Neural cell (in vitro differentiated cells): ENCODE data around the gene COL5A1.

Experiments
- EP300 ChIP-seq: fragments of 450-650 bp; conservative IDR thresholded peaks from 2 replicates; pipeline ENCODE4 v1.6.1; 2014; ENCODE audit warnings: antibody characterized with exemption, mild to moderate bottlenecking, moderate library complexity; ENCODE audit not compliant: poor library complexity, severe bottlenecking
- EZH2 ChIP-seq: fragments of 200-600, 300-800 bp; shearing (Covaris generic), sonication (generic); IDR thresholded peaks from 2 replicates; pipeline ENCODE4 v1.6.1; 2014; ENCODE audit warnings: antibody characterized with exemption, low read length, borderline replicate concordance, mild to moderate bottlenecking; ENCODE audit not compliant: insufficient read depth, poor library complexity, severe bottlenecking
- MXI1 ChIP-seq: fragments of 450-650 bp; conservative IDR thresholded peaks from 2 replicates; pipeline ENCODE4 v1.6.1; 2014; ENCODE audit warnings: antibody characterized with exemption, mild to moderate bottlenecking; ENCODE audit not compliant: poor library complexity, severe bottlenecking
- POLR2AphosphoS5 ChIP-seq: IDR thresholded peaks from 2 replicates; pipeline ENCODE4 v1.6.1; 2012
- RAD21 ChIP-seq: fragments of 450-650 bp; conservative IDR thresholded peaks from 2 replicates; pipeline ENCODE4 v1.6.1; 2014; ENCODE audit warnings: antibody characterized with exemption, mild to moderate bottlenecking, moderate library complexity
- SMC3 ChIP-seq: fragments of 450-650 bp; conservative IDR thresholded peaks from 2 replicates; pipeline ENCODE4 v1.6.1; 2014; ENCODE audit warnings: antibody characterized with exemption, mild to moderate bottlenecking, moderate library complexity; ENCODE audit not compliant: poor library complexity
- TAF1 ChIP-seq: IDR thresholded peaks from 2 replicates; pipeline ENCODE4 v1.6.1; 2012; ENCODE audit warnings: low read depth
- TF ChIP-seq, protein P1 (sequence below): fragments of 450-650 bp; IDR thresholded peaks from 2 replicates; pipeline ENCODE4 v1.5.1; 2014; ENCODE audit warnings: antibody characterized with exemption, mild to moderate bottlenecking, moderate library complexity; ENCODE audit not compliant: poor library complexity, severe bottlenecking
- TF ChIP-seq, protein P2 (sequence below): IDR thresholded peaks from 2 replicates; pipeline ENCODE4 v1.6.1; 2012; ENCODE audit warnings: borderline replicate concordance

GRCh38 chr9:134616341-134616740 lies 25.3 kb upstream of the COL5A1 start:
- TF ChIP-seq, protein P1, sequence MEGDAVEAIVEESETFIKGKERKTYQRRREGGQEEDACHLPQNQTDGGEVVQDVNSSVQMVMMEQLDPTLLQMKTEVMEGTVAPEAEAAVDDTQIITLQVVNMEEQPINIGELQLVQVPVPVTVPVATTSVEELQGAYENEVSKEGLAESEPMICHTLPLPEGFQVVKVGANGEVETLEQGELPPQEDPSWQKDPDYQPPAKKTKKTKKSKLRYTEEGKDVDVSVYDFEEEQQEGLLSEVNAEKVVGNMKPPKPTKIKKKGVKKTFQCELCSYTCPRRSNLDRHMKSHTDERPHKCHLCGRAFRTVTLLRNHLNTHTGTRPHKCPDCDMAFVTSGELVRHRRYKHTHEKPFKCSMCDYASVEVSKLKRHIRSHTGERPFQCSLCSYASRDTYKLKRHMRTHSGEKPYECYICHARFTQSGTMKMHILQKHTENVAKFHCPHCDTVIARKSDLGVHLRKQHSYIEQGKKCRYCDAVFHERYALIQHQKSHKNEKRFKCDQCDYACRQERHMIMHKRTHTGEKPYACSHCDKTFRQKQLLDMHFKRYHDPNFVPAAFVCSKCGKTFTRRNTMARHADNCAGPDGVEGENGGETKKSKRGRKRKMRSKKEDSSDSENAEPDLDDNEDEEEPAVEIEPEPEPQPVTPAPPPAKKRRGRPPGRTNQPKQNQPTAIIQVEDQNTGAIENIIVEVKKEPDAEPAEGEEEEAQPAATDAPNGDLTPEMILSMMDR, result no peak
- no peak for TF ChIP-seq POLR2AphosphoS5
- no peak for TF ChIP-seq EZH2
- TF ChIP-seq TAF1, result no peak
- TF ChIP-seq, protein P2, sequence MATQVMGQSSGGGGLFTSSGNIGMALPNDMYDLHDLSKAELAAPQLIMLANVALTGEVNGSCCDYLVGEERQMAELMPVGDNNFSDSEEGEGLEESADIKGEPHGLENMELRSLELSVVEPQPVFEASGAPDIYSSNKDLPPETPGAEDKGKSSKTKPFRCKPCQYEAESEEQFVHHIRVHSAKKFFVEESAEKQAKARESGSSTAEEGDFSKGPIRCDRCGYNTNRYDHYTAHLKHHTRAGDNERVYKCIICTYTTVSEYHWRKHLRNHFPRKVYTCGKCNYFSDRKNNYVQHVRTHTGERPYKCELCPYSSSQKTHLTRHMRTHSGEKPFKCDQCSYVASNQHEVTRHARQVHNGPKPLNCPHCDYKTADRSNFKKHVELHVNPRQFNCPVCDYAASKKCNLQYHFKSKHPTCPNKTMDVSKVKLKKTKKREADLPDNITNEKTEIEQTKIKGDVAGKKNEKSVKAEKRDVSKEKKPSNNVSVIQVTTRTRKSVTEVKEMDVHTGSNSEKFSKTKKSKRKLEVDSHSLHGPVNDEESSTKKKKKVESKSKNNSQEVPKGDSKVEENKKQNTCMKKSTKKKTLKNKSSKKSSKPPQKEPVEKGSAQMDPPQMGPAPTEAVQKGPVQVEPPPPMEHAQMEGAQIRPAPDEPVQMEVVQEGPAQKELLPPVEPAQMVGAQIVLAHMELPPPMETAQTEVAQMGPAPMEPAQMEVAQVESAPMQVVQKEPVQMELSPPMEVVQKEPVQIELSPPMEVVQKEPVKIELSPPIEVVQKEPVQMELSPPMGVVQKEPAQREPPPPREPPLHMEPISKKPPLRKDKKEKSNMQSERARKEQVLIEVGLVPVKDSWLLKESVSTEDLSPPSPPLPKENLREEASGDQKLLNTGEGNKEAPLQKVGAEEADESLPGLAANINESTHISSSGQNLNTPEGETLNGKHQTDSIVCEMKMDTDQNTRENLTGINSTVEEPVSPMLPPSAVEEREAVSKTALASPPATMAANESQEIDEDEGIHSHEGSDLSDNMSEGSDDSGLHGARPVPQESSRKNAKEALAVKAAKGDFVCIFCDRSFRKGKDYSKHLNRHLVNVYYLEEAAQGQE, result no peak
- TF ChIP-seq SMC3, result no peak
- TF ChIP-seq EP300, result no peak
- TF ChIP-seq RAD21, result no peak
- TF ChIP-seq MXI1, result no peak
